DMS53 treated with DMSO at 0.1 percent for 48 hours (cell line): ENCODE data around the gene ASPSCR1.

Source experiments
- DNase-seq: peaks from one replicate; lab custom pipeline; 2025; ENCODE audit not compliant: unreplicated experiment; lab: John Stamatoyannopoulos, UW

Gene ASPSCR1

GRCh38 chr17:81977211-81977808, at the start of gene ASPSCR1:
Gene ASPSCR1 (plus strand): TSS chr17:81977629. CDS start chr17:81977647, 18 bp downstream.
- peak; percentile 83 for DNase-seq

GRCh38 chr17:81927653-81928543, 49.5 kb upstream of the ASPSCR1 start, which contains the start of gene MAFG:
Gene MAFG (minus strand): TSS chr17:81927735. CDS start chr17:81923185, 4,550 bp downstream.
- DNase-seq, result peak; percentile 87

- DNase-seq, result no peak
Observed at GRCh38 chr17:81928544-81929252, 48.7 kb upstream of the ASPSCR1 start.

- no peak for DNase-seq
Observed at GRCh38 chr17:81929253-81930141, 47.9 kb upstream of the ASPSCR1 start.

GRCh38 chr17:81930142-81931125, 47.0 kb upstream of the ASPSCR1 start:
- no peak for DNase-seq

- DNase-seq, result no peak
Observed at GRCh38 chr17:81931189-81931556, 46.3 kb upstream of the ASPSCR1 start.

- no peak for DNase-seq
Observed at GRCh38 chr17:81931557-81932332, 45.7 kb upstream of the ASPSCR1 start.

- no peak for DNase-seq
Observed at GRCh38 chr17:81932333-81932983, 45.0 kb upstream of the ASPSCR1 start.

- DNase-seq, result no peak
Observed at GRCh38 chr17:81933178-81933699, 44.2 kb upstream of the ASPSCR1 start.

GRCh38 chr17:81934098-81934757, 43.2 kb upstream of the ASPSCR1 start:
- no peak for DNase-seq

- no peak for DNase-seq
Observed at GRCh38 chr17:81934850-81935708, 42.4 kb upstream of the ASPSCR1 start.

GRCh38 chr17:81935709-81936084, 41.7 kb upstream of the ASPSCR1 start:
- no peak for DNase-seq

- DNase-seq, result no peak
Observed at GRCh38 chr17:81939218-81939617, 38.2 kb upstream of the ASPSCR1 start.

GRCh38 chr17:81939881-81940385, 37.5 kb upstream of the ASPSCR1 start:
- DNase-seq, result no peak

- no peak for DNase-seq
Observed at GRCh38 chr17:81940538-81941483, 36.6 kb upstream of the ASPSCR1 start.
